HG03175 (cell line): Measurements from ENCODE around the gene ESD.

Experiments used
- ATAC-seq: cut with Tn5 transposase; IDR thresholded peaks from one replicate; pipeline ENCODE4 v1.9.1; 2021; ENCODE audit warnings: mild to moderate bottlenecking, moderate library complexity; ENCODE audit not compliant: unreplicated experiment

ESD gene

DNA sequence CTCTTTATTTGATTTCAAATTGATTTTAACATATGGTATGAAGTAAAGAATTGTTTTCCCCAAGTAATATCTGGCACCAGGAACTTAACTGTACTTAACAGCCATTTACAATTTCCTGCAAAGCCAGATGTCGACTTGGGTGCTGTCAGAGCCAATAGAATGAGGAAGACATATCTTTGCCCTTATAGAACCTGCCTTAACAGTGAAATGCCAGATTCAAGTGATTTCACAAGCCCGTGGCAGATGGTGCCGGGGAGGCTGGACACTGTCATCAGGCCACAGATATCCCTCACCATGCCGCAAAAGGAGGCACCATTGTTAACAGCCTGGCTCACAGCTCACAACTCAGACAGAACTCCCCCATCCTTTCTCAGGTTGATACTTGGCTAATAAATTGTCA lies 48.7 kb downstream of the ESD start:
- ATAC-seq: no peak

DNA sequence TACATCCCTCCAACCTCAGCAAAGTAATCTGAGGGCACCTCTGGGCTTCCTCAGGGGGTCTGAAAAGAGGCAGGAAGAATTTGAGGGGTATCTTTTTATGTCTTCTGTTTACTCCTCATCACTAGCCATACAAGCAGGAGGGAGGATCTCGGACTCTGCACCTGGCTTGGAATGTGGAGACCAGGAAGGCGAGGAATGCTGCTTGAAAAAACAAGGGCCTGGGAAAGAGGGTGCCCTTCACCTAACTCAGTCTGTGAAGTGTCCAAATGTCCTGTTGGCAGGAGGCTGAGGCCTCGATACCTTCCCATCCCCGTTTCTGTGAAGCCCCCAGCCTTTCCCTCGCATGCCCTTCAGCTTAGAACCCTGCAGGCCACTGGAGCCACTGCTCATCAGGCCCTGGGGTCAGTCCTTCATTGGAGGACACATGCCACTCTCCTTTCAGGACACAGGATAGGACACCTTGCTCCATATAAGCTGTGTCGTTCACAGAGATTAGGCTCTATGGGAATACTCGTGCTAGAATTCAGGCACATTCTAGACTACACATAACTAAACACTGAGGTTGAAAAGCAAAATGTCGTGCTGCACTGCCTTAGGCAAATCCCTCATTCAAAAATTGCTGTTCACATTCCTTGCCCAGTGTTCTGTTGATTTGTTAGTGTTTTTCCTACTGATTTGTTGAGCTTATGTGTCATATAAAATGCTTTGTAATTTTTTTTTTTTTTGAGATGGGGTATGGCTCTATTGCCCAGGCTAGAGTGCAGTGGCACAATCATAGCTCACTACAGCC lies 49.7 kb downstream of the ESD start:
- no peak for ATAC-seq

DNA sequence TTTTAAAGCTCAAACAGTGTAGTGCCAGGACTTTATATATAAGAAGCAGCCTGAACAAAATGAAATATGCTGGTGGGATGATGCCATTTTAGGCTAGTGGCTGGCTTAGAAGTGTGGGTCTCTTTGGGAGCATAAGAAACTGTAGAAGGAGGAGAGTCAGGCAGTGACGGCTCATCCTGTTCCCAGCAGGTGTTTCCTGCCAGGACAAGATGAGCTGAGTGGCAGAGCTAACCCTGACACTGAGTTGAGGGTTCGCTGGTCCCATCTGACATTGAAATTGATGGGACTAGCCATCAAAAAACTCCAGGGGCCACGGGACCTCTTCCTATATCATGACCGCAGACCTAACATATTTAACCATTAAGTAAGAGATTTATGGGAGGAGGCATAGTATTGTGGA lies 51.3 kb downstream of the ESD start:
- no peak for ATAC-seq

DNA sequence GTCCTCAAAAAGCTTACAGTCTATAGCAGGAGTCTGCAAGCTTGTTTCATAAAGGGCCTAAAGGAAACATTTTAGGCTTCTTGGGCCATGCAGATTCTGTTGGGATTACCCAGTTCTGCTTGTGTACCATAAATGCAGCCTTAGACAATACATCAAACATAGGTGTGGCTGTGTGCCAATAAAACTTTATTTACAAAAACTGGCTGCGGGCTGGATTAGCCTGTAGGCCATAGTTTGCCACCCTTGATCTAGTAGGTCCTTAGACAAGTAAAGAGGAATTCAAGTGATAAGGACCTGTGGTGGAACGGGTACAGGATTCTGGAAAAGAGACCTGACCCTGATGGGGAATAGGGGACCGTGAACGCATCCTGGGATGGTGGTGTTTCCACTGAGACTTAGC lies 51.9 kb downstream of the ESD start:
- no peak for ATAC-seq

DNA sequence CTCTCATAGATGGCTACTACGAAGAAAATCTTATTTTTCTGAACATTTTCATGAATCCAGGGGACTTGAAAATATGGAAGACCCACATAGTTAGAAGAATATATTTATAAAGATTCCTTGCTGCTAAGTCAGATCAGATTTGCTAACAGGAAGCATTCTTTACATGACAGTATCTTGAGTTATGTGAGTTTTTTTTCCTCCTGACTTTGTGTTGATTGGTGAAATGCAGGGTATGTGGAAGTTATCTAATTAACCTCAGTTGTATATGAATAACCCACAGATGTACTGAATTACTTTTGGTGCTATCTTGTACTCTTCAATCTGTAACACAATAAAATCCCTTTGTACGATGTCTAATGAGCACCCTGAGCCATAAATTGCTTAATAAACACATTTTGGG lies 53.8 kb downstream of the ESD start:
- no peak for ATAC-seq

DNA sequence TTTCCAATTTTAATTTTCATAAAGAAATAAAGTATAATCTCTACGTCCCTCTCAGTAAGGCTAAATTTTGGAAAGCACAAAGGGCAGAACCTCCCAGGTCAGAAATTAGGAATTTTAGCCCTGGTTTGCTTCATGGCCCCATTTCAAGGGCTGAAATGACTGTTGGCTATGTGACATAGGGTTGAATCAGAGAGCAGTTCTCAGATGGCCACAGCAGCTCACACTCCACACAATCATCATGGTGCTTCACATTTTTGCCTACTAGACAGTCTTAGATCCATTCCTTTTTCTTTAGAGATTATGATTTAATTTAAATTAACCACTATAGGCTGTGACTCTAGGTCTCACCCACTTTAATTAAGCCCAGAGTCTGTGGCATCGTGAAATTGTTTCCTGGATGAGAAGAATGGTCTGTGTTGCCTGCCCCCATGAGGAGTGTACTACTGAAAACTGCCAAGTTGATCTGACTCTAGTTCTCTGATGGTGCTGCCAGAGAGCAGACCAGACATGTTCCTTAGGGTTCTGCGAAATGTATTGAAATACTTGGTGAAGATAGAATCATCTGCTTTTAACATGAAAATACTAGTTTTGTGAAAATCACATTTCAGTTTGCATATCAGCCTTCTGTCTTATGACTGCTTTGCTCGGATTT lies 57.4 kb downstream of the ESD start:
- ATAC-seq: no peak

DNA sequence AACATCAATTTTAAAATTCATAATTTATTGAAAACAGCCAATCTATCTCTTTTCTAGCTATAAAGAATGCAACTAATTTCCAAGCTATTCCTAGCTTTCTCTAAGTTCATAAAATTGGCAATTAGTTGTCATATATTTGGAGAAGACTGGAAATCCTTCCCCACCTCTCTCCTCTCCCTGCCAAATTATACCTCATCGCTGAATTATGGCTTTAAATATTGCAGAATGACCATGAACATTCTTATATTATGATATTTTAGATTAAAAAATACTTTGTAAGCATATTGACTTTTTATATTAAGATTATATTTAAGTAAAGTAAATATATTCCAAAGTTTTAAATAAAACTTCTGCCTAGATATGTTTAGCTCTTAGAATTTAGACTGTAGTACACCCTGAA lies 58.2 kb downstream of the ESD start:
- ATAC-seq: no peak

DNA sequence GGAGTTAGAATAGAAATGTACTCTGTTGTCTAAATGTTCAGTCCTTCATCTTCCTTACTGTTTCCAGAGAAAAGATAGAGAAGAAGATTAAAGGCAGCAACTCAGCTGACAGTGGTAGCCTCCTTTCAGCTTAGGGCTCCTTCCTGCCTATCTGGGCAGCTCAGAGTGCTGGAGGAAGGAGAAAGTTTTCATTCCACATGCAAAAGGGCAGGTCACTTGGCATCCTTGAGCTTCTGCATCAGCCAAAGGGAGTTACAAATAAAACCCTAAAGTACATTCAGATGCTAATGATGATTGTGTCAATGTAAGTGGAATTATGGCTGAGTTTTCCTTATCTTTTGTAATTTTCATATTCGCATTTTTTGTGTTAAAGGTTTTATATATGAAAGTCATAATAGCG lies 58.9 kb downstream of the ESD start:
- ATAC-seq: no peak

DNA sequence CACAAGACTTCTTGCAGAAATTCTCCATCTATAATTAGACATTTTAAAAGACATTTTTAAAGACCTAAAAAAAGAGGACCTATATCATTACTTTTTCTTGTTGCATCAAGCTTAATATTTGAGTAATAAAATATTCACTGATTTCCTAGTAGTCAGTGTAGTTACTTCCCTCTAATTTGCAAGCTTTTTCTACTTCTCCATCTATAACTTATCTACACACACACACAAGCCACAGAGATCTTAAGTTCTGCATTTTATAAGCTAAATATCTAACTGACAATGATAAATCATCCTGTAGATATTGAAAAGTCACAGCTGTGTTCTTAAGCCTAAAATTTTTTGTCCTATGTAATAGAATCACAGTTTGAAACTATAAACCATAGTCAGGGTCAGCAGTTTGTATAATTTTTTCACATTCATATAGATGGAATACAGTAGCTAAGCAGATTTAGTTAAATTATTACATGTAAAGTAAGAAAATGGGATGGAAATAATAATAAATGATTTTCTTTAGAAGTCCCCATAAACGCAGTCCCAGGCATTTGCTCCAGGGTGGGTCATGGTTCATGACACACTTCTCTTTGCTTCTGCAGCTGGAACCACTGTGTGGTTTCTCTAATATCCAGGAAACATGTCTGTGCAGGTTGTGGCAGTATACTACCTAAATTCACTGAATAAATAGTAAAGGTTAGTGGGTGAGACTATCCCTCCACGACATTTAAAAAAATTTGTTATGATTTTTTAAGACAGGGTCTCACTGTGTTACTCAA lies 60.2 kb downstream of the ESD start:
- no peak for ATAC-seq

DNA sequence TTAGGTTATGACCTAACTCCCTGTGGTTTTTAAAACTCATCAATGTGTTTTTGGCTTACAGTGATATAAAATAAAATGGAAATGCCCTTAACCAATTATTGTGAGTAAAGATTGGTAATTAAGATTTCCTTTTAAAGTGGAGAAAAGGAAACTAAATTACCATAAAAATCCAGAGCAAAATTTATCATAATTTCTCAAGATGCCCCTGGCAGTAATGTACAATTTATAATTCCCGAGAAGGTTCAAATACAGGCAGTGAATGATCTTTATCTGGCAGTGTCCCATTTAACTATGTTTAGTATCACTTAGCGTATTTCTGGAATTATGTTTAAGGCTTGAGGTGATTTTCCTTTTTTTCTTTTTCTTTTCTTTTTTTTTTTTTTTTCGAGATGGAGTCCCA lies 61.5 kb downstream of the ESD start:
- no peak for ATAC-seq

DNA sequence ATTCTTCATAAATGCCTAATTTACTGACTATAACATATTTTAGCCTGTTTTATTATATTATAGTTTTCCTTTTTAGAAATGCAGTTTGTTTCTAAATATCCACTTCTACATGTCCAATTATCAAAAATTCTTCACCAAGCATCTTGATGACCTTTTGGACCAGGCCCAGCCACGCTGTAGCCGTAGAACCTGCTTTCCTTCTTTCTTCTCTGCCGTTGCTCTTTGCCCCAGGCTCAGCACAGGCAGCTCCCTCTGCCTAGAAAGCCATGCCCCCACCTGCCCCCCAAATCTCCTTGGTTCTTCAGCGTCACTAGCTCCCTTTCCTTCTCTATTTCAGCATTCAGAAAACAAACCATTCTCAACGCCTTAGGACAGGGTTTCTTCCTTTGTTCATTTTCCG lies 65.4 kb downstream of the ESD start:
- no peak for ATAC-seq

DNA sequence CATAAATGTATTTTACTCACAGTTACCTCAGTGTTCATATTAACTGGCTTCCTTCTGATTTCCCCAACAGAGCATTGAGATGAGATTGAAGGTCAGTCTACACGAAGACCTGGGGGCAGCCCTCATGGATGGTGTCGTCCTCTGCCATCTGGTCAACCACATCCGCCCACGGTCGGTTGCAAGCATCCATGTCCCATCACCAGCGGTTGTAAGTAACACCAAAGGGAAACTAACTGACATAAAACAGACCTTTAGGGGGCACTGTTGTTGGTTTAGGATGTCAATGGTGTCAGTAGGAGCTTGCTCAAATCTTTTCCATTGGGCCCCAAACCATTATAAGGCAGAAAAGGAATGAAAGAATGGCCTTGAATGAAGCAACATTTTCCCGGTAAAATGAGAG lies 68.2 kb downstream of the ESD start:
- ATAC-seq: no peak

DNA sequence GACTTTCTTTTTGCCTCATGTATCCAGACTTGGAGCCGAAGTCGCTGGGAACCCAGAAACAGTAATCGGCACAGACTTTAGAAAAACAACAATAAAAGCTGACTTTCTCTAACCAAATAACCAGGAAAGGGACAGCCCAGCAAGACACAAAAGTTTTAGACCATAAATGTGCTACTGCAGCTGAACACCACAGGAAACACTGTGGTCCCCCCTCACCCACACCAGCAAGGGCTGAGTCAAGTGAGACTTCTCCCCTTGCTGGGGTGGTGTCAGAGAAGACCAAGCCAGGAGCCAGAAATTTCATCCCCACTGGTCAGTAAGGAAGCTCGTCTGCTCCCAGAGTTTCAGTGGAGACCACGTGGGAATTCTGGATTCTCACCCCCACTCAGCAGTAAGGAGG lies 70.6 kb downstream of the ESD start:
- no peak for ATAC-seq
